ENCODE results near the gene AGA.

AGA gene

GRCh38 chr4:177391287-177391686, 51.0 kb downstream of the AGA start:
- TF ChIP-seq KLF7 (tag by site-specific recombination; IDR thresholded peaks at IDR 0.05; ENCODE audit: borderline replicate concordance) (no peak), ZFHX2 (tag by site-specific recombination; conservative IDR thresholded peaks at IDR 0.05) (0 out of 2 replicates have a peak, but pooled peaks have one; percentile 14)
- CTCF ChIA-PET = no interaction called here
- POLR2A ChIA-PET = no interaction called here

GRCh38 chr4:177386278-177386815, 55.9 kb downstream of the AGA start:
- no peaks in the 10 kb centered on the region for H3K36me3 ChIP-seq (ENCODE audit: control insufficient read depth in 2 of 2, insufficient read depth in 1 of 2, low read length in 2 of 2)
- H3K27ac ChIP-seq (ENCODE audit: extremely low read depth, low read depth, low read length) = no peak overlapping the region
- ChIA-PET POLR2A (no interaction called here), CTCF (interaction anchor here (0.7 kb wide), 1 partner anchor 136 kb away, joined by 3 read pairs; no protein-coding TSS in a partner anchor)
- no peaks in the 10 kb centered on the region for H3K4me1 ChIP-seq (ENCODE audit: control insufficient read depth, insufficient read depth, low read length)
- H3K9me3 ChIP-seq (ENCODE audit: control insufficient read depth, insufficient read depth, low read depth, low read length) = no peaks in the 10 kb centered on the region
- no peak overlapping the region for H3K4me3 ChIP-seq (ENCODE audit: low read depth, low read length)
- TF ChIP-seq ZNF211 (tag by site-specific recombination; IDR thresholded peaks at IDR 0.05; ENCODE audit: low read depth) (no peak), ZNF19 (tag by site-specific recombination; IDR thresholded peaks at IDR 0.05; ENCODE audit: low read depth) (no peak), ZBTB1 (tag by site-specific recombination; IDR thresholded peaks at IDR 0.05) (no peak), ZNF423 (tag by site-specific recombination; IDR thresholded peaks at IDR 0.05) (no peak), REPIN1 (tag by site-specific recombination; IDR thresholded peaks at IDR 0.05; ENCODE audit: low read depth) (no peak), ZNF510 (tag by site-specific recombination; IDR thresholded peaks at IDR 0.05; ENCODE audit: insufficient replicate concordance) (no peak), ZBTB6 (tag by site-specific recombination; IDR thresholded peaks at IDR 0.05) (no peak), ZNF610 (tag by site-specific recombination; IDR thresholded peaks at IDR 0.05; ENCODE audit: borderline replicate concordance) (no peak), ZNF747 (tag by site-specific recombination; IDR thresholded peaks at IDR 0.05) (no peak), ZNF302 (tag by site-specific recombination; IDR thresholded peaks at IDR 0.05; ENCODE audit: low read depth) (no peak), IKZF3 (tag by site-specific recombination; IDR thresholded peaks at IDR 0.05) (no peak), ZNF426 (tag by site-specific recombination; IDR thresholded peaks at IDR 0.05) (no peak), ZNF692 (tag by site-specific recombination; IDR thresholded peaks at IDR 0.05) (no peak), SCRT2 (tag by site-specific recombination; IDR thresholded peaks at IDR 0.05) (no peak), ZFP37 (tag by site-specific recombination; IDR thresholded peaks at IDR 0.05) (no peak), ZNF140 (tag by site-specific recombination; IDR thresholded peaks at IDR 0.05) (no peak), KLF9 (tag by site-specific recombination; IDR thresholded peaks at IDR 0.05; ENCODE audit: low read depth) (no peak), ZBTB21 (tag by site-specific recombination; IDR thresholded peaks at IDR 0.05) (no peak), ZNF341 (tag by site-specific recombination; IDR thresholded peaks at IDR 0.05; ENCODE audit: low read depth) (no peak), ZNF571 (tag by site-specific recombination; IDR thresholded peaks at IDR 0.05) (no peak)

More at GRCh38 chr4:177391287-177391686, 51.0 kb downstream of the AGA start:
- no peaks in the 10 kb centered on the region for H3K9me3 ChIP-seq (ENCODE audit: control insufficient read depth, insufficient read depth, low read depth, low read length)
- no peaks in the 10 kb centered on the region for H3K4me1 ChIP-seq (ENCODE audit: control insufficient read depth, insufficient read depth, low read length)
- H3K4me3 ChIP-seq (ENCODE audit: low read depth, low read length) = no peak overlapping the region
- no peaks in the 10 kb centered on the region for H3K36me3 ChIP-seq (ENCODE audit: control insufficient read depth in 2 of 2, insufficient read depth in 1 of 2, low read length in 2 of 2)
- no peak overlapping the region for H3K27ac ChIP-seq (ENCODE audit: extremely low read depth, low read depth, low read length)

Measured in HEK293 (cell line).